Activated naive CD4-positive, alpha-beta T cell (primary cell): Measurements from ENCODE around the gene PCED1A.
"Not testable (repeated sequence)": the region's sequence is repeated elsewhere in the genome, so short reads cannot be mapped to it uniquely, and the experiment has no call there.

ENCODE experiments used
- DNase-seq, 4 experiments: peaks; one replicate each; lab custom pipeline; 2025; lab: John Stamatoyannopoulos, UW

PCED1A gene

DNA sequence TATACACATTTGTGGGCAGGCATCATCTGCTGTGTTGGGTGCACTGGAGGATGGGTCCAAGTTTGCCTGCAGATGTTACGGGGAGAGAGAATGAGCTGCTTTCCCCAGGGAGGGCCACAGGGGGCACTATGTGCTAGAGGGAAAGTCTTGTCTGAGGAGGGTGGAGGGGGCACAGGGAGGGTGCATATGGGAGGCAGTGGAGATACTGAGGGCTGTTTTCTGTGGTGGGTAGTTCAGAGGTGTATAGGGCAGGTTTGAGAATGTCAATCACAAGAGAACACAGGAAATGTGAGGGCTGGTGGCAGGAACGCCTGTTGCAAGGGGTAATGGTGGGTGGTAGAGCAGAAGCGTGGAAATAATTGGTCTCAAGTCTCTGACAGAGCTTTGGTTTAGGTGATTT, 25.2 kb upstream of the PCED1A start:
- DNase-seq, result no peak

- no peak for DNase-seq
Observed at GRCh38 chr20:2865101-2865500, 24.6 kb upstream of the PCED1A start.

GRCh38 chr20:2864626-2865025, 24.2 kb upstream of the PCED1A start:
- no peak for DNase-seq

DNA sequence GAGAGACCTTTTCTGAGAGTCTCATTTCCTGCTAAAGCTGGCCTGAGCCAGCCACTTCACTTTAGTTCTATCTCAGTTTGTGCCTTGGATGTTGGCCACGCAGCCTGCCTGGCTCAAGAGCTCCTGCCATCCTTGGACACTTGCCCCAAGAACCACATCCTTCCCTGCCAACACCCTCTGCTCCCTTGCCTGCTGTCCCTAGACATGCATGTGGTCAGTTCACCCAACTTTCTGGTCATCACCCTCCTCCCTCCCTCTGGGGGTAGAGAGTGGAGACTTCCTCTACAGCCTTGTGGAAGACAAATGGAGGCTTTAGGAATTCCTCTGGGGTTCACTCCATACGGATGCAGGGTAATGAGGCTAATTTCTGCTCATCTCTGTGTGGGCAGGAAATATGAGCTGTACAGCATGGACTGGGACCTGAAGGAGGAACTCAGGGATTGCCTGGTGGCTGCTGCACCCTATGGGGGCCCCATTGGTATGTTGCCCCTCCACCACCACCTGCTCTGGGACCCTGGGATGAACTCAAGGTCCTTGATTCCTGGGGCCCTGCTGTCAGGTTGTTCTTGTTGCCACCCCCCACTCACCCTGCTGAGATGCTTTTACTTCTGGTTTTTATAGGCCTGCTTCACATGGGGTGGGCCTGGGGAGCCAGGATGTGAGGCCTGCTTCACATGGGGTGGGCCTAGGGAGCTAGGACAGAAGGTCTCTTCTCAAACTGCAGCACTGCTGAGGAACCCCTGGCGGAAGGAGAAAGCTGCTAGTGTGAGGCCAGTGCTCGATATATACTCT, 19.1 kb upstream of the PCED1A start:
- DNase-seq, result no peak

GRCh38 chr20:2858591-2858990, 18.1 kb upstream of the PCED1A start:
- DNase-seq, result no peak

GRCh38 chr20:2851086-2851485, 10.6 kb upstream of the PCED1A start:
- DNase-seq, result no peak

- DNase-seq, result no peak
Observed at GRCh38 chr20:2849529-2849928, 9.1 kb upstream of the PCED1A start.

GRCh38 chr20:2847802-2848201, 7.3 kb upstream of the PCED1A start:
- no peak for DNase-seq

GRCh38 chr20:2846698-2847097, 6.2 kb upstream of the PCED1A start:
- no peak for DNase-seq

GRCh38 chr20:2845607-2846006, 5.2 kb upstream of the PCED1A start:
- DNase-seq, result no peak

DNA sequence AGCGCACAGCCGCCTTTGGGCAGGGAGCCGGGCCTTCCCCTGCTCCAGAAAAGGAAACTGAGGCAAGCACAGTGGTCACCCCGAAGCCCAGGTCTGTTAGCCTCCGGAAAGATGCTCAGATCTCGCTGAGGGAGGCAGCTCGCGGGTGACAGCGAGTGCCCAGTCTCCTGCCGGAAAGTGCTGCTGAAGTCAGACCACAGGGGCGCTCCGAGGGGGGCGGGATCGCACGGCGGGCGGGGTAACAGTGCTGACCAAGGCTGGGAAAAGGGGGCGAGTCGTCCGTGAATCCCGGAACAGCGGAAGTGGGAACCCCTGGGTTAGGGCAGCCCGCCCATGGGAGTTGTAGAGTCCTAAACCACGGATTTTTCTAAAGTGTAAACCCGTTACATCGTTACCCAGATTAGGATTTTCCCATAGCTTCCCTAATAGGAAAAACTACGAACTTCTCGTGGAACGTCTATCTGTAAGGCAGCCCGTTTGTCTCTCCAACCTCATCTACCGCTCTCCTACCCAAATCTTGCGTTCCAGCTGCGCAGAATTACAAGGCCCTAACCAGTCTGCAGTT, 594 bp upstream of the PCED1A start:
- peak in 2 of 4 experiments; percentile 25 to 37 for DNase-seq

- no peak for DNase-seq
Observed at GRCh38 chr20:2839732-2840137, 720 bp downstream of the PCED1A start.

DNA sequence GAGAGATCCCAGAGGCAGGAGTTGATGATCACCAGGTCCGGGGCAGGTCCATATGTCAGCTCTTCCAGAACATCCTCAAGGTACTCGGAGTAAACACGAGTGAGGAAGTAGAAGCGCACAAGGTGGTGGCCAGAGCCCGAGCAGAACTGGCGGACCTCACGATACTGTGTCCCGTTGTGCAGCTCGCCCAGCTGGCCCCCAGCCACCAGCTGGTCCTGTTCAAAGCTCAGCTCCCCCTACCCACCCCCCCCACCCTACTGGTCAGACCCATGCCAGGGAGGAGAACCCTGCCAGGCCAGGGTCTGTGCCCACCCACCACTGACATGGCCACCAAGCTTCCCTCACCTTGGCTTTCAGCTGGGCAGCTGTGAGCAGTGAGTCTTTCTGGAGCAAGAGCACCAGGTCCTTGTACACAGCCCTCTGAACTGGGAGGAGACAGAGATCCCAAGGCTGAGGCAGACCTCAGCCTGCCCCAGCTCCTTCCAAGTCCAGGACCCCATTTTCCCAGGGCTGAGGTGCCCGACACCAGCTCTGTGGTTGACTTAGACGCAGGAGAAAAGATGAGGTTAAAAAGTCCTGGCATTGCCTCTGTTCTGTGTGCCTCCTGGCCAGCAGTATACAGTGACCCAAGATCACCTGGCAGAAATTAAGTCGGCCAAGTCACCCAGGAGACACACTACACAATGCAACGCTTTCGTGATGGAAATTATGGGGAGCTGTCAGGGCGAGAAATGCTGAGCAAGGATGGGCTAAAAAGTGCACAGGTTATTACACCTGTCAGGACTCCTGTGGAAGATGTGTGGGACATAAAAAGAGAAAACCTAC, 1.4 kb downstream of the PCED1A start:
- DNase-seq, result no peak

GRCh38 chr20:2838170-2838797, 2.2 kb downstream of the PCED1A start:
- no peak for DNase-seq

DNA sequence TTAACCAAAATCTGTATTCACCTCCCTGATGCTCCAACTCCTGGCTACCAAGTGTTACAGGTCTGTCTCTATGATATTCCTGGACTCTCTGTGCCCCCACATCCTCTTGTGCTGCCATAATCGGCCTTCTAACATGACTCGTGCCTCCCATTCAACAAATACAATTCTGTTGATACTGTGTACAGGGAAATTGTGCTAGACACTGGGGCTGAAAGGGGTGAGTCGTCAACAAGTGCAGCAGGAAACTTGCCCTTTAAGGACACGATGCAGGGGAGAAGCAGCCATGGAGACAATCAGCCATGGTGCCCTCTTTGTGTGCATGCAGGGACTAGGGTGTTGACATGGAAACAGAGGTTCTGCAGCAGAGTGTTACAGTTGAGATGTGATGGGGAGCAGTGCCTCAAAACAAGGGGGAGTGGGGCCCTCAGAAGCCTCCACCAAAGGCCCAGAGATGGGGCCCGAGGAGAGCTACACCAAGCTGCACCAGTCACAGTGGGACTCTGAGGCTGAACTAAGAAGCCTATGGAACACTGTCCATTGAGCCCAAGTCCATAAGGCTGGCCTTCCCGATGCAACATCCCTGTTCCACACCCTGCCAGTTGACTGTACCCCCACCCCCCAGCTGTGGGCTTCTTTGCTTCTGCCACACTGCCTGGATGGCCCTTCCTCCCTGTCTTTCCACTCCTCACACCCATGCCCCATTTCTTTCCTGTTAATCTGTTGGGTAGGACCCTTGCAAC, 3.1 kb downstream of the PCED1A start:
- no peak for DNase-seq

DNA sequence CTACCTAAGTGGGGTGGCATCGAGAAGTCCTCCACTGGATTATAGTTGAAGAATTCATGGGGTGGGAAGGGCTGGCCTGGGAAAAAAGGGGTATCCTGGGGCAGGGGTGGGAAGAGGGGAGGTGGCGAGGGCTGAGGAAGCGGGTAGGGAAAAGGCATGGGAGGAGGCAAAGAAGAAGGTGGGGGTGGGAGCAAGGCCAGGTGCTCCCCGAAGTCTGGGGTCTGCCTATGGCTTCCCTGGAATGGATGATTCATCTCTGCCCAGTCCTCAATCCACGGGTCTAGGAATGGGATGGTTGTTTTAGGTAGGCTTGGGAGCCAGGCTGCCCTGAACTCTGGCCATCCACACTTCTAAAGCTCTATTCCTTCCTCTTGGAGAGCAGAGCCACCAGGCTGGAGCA, 4.4 kb downstream of the PCED1A start:
- DNase-seq, result no peak

- DNase-seq, result no peak
Observed at GRCh38 chr20:2835331-2835796, 5.1 kb downstream of the PCED1A start.

DNA sequence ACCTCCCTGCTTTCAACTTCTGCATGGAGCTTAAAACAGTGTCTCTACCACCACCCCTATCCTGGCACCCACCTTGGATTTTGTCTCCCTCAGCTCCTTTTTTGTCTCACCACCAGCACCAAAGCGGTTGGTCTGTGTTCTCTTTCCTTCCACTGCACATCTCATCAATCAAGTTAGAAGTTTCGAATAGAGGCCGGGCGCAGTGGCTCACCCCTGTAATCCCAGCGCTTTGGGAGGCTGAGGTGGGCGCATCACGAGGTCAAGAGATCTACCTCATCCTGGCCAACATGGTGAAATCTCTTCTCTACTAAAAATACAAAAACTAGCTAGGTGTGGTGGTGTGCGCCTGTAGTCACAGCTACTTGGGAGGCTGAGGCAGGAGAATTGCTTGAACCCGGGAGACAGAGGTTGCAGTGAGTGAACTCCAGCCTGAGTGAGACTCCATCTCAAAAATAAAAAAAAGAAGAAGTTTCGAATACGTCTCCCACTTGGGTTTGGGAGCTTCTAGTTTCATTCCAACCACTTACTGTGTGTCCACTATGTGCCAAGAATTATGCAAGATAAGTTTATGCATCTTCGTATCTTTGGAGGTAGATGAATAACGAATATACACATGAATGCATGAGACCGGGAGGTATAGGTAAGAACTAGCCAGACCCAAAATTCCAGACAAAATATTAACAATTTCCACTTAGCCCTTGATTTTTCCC, 5.9 kb downstream of the PCED1A start:
- DNase-seq, result no peak

DNA sequence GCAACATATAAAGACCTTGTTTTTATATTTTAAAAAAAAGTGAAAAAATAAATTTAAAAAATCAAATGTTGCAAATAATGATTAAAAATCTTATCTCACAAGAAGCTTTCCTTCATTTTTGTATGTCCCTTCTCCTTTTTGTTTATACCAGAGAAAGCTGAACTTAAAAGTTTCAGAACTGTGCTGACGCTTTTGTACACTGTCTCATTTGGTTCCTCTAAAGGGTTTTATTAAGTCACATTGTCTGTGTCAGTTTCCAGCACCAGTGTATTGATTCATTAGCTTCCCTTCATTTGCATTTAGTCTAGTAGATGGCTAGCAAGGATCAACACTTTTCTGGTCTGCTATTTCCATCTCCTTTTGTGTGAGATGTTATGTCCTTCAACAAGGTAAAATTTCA, 6.7 kb downstream of the PCED1A start:
- DNase-seq, result no peak

DNA sequence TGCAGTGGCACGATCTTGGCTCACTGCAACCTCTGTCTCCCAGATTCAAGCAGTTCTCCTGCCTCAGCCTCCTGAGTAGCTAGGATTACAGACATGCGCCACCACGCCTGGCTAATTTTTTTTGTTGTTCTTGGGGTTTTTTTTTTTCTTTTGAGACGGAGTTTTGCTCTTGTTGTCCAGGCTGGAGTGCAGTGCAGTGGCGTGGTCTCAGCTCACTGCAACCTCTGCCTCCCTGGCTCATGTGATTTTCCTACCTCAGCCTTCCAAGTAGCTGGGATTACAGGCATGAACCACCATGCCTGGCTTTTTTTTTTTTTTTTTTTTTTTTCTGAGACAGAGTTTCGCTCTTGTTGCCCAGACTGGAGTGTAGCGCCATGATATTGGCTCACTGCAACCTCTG, 9.2 kb downstream of the PCED1A start:
- DNase-seq, result not testable (repeated sequence)

- DNase-seq, result no peak
Observed at GRCh38 chr20:2829376-2829775, 11.1 kb downstream of the PCED1A start.
